Measurements from ENCODE around the gene MRGPRF. TPM values are rescaled to one million over a fixed set of nuclear protein-coding genes. Genes with fewer than 3 reads are reported as not detected.

Gene MRGPRF
- total RNA-seq, 4 donors from 2014 or later, result 1.8 to 6.7 (median 4.7) TPM

DNA sequence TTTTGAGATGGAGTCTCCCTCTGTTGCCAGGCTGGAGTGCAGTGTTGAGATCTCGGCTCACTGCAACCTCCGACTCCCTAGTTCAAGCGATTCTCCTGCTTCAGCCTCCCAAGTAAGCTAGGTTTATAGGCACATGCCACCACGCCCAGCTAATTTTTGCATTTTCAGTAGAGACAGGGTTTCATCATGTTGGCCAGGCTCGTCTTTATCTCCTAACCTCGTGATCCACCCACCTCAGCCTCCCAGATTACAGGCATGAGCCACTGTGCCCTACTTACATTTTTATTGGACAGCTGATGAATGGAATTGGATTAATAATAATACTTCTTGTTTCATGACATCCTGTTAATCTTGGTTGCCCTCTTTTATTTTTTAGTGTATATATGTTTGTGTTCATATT is 29.2 kb downstream of the MRGPRF start:
- Histone ChIP-seq H3K27me3 (no peaks in the 10 kb centered on the region), H3K4me3 (no peak overlapping the region), H3K9me3 (no peaks in the 10 kb centered on the region), H3K36me3 (no peaks in the 10 kb centered on the region), H3K27ac (no peak overlapping the region), H3K4me1 (peaks cover 0 to 6% of the 10 kb centered on the region in 2 donors)
- intact Hi-C loops (cut with DNase I; ENCODE audit: low total_unique reads), result no loop called here
- in situ Hi-C loops (cut with MboI; ENCODE audit: low sequenced_read_pairs in 4 of 4), result no loop called here
- TF ChIP-seq CTCF (IDR thresholded peaks at IDR 0.05 in 4 of 5, conservative IDR thresholded peaks at IDR 0.05 in 1 of 5) (no peak), POLR2A (IDR thresholded peaks at IDR 0.05) (no peak)
- no peak for DNase-seq
- no peak for ATAC-seq

- intact Hi-C loops (cut with DNase I; ENCODE audit: low total_unique reads), result no loop called here
- no peak for DNase-seq
Measured at GRCh38 chr11:68982134-68982533, 30.9 kb downstream of the MRGPRF start.

GRCh38 chr11:68980776-68981065 is 32.3 kb downstream of the MRGPRF start, which contains the start of gene MRGPRD:
Gene MRGPRD (minus strand): TSS chr11:68980986. CDS start chr11:68980986, 0 bp downstream.
- H3K4me1 ChIP-seq, result peaks cover 0 to 14% of the 10 kb centered on the region in 2 donors
- H3K9me3 ChIP-seq, result no peaks in the 10 kb centered on the region
- no peak for ATAC-seq
- no peak within 1 kb of the TSS for H3K27ac ChIP-seq
- in situ Hi-C loops (cut with MboI; ENCODE audit: low sequenced_read_pairs in 4 of 4), result no loop called here
- H3K4me3 ChIP-seq, result no peak within 1 kb of the TSS
- TF ChIP-seq POLR2A (IDR thresholded peaks at IDR 0.05) (no peak), CTCF (IDR thresholded peaks at IDR 0.05 in 4 of 5, conservative IDR thresholded peaks at IDR 0.05 in 1 of 5) (no peak)
- H3K36me3 ChIP-seq, result no peaks in the 10 kb centered on the region
- no peak for DNase-seq
- no peaks in the 10 kb centered on the region for H3K27me3 ChIP-seq
- intact Hi-C loops (cut with DNase I; ENCODE audit: low total_unique reads), result no loop called here

More at GRCh38 chr11:68982134-68982533, 30.9 kb downstream of the MRGPRF start:
- H3K4me1 ChIP-seq, result peaks cover 0 to 9% of the 10 kb centered on the region in 2 donors
- H3K9me3 ChIP-seq, result no peaks in the 10 kb centered on the region
- no peak for ATAC-seq
- no peaks in the 10 kb centered on the region for H3K36me3 ChIP-seq
- no peak overlapping the region for H3K27ac ChIP-seq
- no peaks in the 10 kb centered on the region for H3K27me3 ChIP-seq
- TF ChIP-seq CTCF (IDR thresholded peaks at IDR 0.05 in 4 of 5, conservative IDR thresholded peaks at IDR 0.05 in 1 of 5) (no peak), POLR2A (IDR thresholded peaks at IDR 0.05) (no peak)
- in situ Hi-C loops (cut with MboI; ENCODE audit: low sequenced_read_pairs in 4 of 4), result no loop called here
- H3K4me3 ChIP-seq, result no peak overlapping the region

DNA sequence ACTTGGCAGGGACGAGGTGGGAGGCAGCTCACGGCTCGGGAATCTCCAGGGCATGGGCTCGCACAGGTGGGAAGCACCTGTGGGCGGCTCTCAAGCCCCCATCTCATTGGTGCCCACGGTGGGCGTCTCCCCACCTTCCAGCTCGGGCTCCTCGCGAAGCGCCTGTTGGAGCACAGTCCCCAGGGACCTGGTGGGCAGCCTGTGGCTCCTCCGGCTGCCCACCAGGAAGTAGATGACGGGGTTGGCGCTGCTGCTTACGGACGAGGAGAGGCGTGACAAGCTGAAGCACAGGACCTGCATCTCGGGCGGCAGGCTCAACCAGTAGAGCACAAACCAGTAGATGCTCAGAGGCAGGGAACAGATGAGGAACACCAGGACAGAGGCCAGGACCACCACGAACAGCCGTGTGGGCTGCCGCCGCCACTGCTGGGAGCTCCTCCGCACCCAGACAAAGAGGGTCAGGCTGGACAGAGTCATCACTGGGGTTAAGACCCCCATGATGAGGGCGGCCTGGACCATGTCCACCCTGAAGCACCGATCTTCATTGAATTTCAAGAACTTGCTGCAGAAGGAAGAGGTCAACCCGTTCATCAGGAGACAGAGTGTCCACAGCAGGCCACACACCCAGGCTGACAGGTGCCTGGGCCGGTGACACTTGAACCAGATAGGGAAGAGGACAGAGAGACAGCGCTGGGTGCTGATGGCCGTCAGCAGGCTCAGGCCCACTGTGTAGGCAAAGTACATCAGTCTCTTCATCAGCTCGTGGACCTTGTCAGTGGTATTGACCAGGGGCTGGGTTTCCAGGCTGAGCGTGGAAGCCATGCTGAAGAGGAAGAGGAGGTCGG is 32.9 kb downstream of the MRGPRF start:
- in situ Hi-C loops (cut with MboI; ENCODE audit: low sequenced_read_pairs in 4 of 4), result no loop called here
- TF ChIP-seq CTCF (IDR thresholded peaks at IDR 0.05 in 4 of 5, conservative IDR thresholded peaks at IDR 0.05 in 1 of 5), result no peak
- TF ChIP-seq POLR2A (IDR thresholded peaks at IDR 0.05), result no peak
- Histone ChIP-seq H3K4me1 (peaks cover 0 to 14% of the 10 kb centered on the region in 2 donors), H3K27me3 (no peaks in the 10 kb centered on the region), H3K27ac (no peak overlapping the region), H3K36me3 (no peaks in the 10 kb centered on the region), H3K4me3 (no peak overlapping the region), H3K9me3 (no peaks in the 10 kb centered on the region)
- DNase-seq (no peak), ATAC-seq (no peak)
- intact Hi-C loops (cut with DNase I; ENCODE audit: low total_unique reads), result no loop called here

Data from gastrocnemius medialis (tissue), 4 donors.